Fibroblast of skin of back (primary cell): ENCODE measurements around the gene PSAPL1.
A peak's percentile ranks its signal among the peaks of the same experiment; 100 is the strongest.

Experiments
- DNase-seq: peaks from one replicate; pipeline ENCODE4 v3.0.0-alpha.2; 2013

The PSAPL1 gene

DNA sequence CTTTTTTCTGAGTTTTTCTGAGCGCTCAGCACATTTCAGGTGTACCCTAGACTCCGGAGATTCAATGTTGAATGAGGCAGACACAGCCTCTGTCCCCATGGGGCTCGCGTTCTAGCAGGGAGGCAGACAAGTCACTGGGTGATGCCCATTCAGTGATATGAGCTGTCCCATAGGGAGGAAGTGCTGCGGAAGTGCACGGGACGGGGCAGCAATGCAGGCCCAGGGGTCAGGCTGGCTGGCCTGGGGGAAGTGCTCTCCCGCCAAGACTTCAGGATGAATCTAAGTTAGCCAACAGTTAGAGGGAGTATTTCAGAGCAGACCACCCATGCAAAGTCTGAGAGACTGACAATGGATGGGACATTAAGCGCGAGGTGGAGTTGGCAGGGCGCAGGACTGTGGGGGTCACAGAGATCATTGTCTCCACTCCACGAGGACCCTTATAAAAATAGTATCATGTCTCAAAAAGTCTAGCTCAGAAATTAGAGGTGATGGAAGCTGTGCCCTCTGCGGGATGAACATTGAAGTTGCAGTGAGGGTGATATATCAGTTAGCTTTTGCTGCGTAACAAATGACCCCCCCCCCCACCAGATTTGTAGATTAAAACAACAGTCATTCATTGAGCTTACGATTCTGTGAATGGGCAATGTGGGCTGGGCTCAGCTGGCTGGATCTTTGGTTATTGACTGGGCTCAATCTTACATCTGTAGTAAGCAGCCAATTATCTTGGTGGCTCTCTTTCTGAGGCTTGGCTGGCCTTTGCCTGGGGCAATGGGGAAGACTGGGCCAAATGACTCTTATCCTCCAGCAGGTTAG is 16.4 kb downstream of the PSAPL1 start:
- no peak for DNase-seq

DNA sequence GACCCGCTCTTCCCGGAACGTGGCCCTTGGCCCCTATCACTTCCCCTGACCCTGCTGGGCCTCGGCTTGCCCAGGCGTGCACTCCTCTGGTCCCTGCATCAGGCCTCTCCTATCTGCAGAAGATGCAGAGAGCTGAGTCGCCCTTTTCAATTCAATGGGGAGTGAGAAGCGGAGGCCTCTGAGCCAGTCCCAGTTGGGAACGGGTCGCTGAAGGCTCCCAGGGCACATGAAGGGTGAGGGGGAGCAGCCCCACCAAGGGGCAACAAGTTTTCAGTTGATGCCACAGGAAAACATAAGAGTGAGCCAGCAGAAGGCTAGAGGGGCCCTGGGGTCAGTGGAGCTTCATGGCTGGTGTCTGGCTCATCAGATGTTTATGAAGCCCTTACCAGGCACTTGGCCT is 17.1 kb downstream of the PSAPL1 start:
- DNase-seq: no peak

- DNase-seq: no peak
Measured at GRCh38 chr4:7416745-7417432, 17.8 kb downstream of the PSAPL1 start.

GRCh38 chr4:7415927-7416686 is 18.6 kb downstream of the PSAPL1 start:
- DNase-seq: no peak

GRCh38 chr4:7414736-7415510 is 19.8 kb downstream of the PSAPL1 start:
- DNase-seq: no peak

DNA sequence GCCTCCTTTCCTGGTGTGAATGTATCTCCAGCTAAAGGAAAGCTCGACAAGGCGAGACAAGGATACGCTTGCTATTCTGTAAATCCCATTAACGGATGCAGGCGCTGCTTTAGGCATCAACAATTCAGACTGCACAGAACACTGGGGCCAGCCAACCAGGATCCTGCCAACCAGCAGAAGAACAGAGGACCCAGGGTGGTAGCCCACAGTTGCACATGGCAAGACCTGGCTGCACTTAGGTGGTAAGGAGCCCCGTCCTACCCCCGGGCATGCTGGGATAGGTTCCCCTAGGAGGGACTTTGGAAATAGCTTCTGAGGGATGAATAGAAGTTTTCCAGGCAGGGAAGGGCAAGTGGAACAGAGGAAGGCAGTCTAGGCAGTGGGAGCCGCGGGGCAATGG is 20.7 kb downstream of the PSAPL1 start:
- DNase-seq: no peak

DNA sequence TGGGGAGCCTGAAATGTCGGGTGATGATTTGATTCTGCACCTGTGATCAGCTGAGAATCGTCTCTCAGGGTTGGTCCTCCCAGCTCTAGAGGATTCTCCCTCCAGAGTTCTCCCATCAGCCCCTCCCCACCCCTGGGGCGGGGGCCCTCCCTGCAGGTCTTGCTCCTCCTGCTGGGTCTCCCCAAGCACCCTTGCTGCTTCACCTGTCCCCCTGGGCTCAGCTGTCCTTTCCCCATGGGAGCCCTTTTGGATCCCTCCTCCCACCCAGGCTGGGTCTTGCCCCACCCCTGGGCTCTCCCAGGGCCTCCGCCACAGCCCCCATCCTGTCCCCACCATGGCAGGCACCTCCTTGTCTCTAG is 22.2 kb downstream of the PSAPL1 start:
- no peak for DNase-seq

- DNase-seq: no peak
Measured at GRCh38 chr4:7411896-7412553, 22.7 kb downstream of the PSAPL1 start.

DNA sequence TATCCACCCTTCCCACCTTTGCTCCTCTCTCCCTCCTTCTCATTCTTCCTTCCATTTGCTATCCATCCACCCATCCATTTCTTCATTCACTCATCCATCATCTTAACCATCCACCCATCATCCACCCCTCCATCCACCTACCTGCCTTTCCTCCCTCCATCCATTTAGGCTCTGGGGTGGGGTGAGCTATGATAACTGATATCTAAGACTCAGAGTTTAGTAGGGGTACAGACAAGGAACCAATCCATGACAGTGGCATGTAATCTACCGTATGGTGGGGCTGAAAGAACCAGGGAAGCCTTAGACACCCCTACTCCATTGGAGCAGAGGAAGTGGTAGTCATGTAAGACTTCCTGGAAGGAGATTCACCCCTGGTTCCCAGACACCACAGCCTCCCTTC is 23.2 kb downstream of the PSAPL1 start:
- DNase-seq: no peak

- DNase-seq: no peak
Measured at GRCh38 chr4:7410446-7410845, 24.3 kb downstream of the PSAPL1 start.

DNA sequence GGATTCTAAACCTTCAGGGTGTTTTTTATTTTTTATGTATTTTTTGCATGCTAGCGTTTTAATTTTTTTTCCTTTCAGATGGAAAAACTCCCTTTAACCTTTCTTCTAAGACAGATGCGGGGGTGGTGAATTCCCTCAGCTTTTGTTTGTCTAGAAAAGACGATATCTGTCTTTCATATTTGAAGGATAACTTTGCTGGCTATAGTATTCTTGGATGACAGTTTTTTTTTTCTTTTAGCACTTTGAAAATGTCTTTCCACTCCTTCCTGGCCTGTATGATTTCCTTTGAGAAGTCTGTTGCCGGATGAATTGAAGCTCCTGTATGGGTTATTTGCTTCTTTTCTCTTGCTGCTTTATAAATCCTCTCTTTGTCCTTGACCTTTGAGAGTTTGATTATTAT is 26.6 kb downstream of the PSAPL1 start:
- DNase-seq: no peak

- DNase-seq: no peak
Measured at GRCh38 chr4:7403001-7403400, 31.7 kb downstream of the PSAPL1 start.

DNA sequence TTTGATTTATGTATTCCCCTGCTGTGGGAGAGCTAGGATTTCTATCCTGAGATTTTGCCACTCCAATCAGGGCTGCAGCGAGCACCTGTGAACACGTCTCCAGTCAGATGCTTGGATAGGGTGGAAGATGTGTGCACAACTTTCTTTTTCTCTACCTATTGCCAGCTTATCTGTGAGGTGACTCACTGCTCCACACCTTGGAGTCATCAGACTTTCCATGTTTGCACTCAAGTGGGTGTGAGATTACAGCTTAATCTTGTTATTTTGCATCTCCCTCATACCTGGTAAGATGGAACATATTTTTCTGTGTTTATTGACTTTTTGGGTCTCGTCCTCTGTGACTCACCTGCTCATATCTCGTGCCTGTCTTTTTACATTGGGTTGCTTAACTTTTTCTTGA is 32.2 kb downstream of the PSAPL1 start:
- DNase-seq: no peak

- DNase-seq: no peak
Measured at GRCh38 chr4:7400671-7401298, 33.9 kb downstream of the PSAPL1 start.

DNA sequence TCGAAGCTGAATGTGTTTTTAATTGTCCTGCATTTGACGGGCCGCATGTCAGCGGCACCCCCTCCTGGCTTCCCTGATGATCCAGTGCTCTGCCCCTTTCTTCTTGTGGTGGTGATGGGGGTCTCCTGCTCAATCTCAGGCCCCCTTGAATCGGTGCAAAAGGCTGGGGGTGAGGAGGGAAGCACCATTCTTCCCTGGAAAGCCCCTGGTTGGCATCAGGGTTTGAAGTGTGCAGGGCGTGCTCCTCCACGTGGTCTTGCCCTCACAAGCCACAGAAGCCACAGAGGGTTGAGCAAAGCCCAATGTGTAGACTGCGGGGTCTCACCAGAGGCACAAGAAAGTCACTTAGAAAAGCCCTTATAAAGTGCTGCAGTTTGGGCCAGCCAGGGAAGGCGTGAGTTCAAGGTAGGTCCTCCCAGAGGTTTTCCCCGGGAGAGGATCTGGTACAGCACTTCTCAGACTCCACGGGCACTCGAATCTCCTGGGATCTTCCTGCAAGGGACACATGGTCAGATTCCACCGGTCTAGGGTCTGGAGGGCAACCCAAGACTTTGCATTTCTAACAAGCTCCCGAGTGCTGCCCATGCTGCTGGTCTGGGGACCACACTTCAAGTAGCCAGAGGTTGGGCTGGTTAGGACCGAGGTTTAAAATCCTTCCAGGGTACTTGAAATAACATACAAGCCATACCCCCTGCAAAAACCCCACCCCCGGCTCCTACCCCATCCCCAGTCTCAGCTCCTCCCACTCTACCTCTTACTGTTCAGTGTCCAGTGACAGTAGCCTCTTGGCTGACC is 35.1 kb downstream of the PSAPL1 start:
- no peak for DNase-seq

DNA sequence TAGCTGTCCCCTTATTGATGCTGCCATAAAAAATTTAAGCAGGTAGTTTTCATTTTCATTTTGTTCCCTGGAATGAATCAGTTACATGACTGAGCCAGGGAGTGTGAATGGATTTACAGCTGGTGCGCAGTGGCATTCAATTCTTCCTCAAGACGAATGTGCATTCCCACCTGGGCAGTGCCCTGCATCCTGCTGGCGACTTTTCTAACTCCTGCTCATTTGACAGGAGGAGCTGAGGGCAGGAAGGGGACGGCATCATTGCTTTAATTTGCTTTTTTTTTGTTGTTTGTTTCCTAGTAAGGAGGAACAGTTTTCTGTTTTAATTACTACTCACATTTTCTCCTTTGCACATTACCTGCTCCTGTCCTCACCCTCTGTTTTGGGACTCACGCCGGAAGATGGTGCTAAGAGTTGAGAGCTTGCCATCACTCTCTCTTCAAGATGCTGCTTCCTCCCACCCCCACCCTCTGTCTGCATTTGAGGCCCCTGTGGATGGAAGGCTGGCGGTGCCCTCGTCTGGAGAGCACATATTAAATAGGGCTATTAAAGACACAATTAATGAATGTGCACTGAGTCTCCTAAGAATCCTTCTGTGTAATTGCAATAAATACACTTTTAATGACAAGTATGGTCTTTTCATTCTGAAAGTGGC is 35.8 kb downstream of the PSAPL1 start:
- DNase-seq: no peak

DNA sequence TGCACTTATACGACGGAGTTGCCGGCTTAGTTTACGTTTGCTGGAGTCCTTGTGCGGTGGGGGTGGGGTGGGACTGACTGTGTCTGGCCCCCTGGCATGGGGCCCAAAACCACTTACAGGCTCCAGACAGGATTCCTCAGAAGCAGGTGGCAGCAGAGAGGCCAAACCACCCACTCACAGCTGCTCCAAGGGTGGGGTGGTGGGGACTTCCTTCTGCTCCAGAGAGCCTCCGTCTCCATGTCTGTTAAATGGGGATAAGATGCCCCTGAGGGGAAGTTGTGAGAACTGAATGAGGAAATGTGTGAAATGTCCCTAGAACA is 36.7 kb downstream of the PSAPL1 start:
- peak; percentile 28 for DNase-seq

- no peak for DNase-seq
Measured at GRCh38 chr4:7397206-7398103, 37.3 kb downstream of the PSAPL1 start.

- DNase-seq: no peak
Measured at GRCh38 chr4:7396186-7396910, 38.4 kb downstream of the PSAPL1 start.
